HG02981 (cell line): ENCODE data around the gene CD46.

Experiments
- ATAC-seq: cut with Tn5 transposase; IDR thresholded peaks from one replicate; pipeline ENCODE4 v1.9.1; 2021; ENCODE audit warnings: mild to moderate bottlenecking, moderate library complexity; ENCODE audit not compliant: unreplicated experiment

Gene CD46

GRCh38 chr1:207812778-207813511 is 61.1 kb downstream of the CD46 start:
- ATAC-seq = no peak

- no peak for ATAC-seq
These were observed 61.6 kb downstream of the CD46 start for GRCh38 chr1:207813512-207813881.

- ATAC-seq = no peak
These were observed 62.1 kb downstream of the CD46 start for GRCh38 chr1:207813946-207814345.

- no peak for ATAC-seq
These were observed 62.6 kb downstream of the CD46 start for GRCh38 chr1:207814469-207814868.

GRCh38 chr1:207815466-207815865 is 63.6 kb downstream of the CD46 start:
- no peak for ATAC-seq

- ATAC-seq = no peak
These were observed 64.0 kb downstream of the CD46 start for GRCh38 chr1:207815913-207816291.

GRCh38 chr1:207817166-207817565 is 65.3 kb downstream of the CD46 start:
- no peak for ATAC-seq

GRCh38 chr1:207817778-207818751 is 66.2 kb downstream of the CD46 start:
- no peak for ATAC-seq

GRCh38 chr1:207818971-207819451 is 67.2 kb downstream of the CD46 start:
- ATAC-seq = no peak

GRCh38 chr1:207820568-207821463 is 69.0 kb downstream of the CD46 start:
- ATAC-seq = no peak

GRCh38 chr1:207821464-207822045 is 69.7 kb downstream of the CD46 start:
- ATAC-seq = no peak

GRCh38 chr1:207822124-207822601 is 70.3 kb downstream of the CD46 start:
- ATAC-seq = peak; percentile 30

GRCh38 chr1:207822602-207823451 is 71.0 kb downstream of the CD46 start:
- ATAC-seq = peak; percentile 55

GRCh38 chr1:207823531-207823879 is 71.7 kb downstream of the CD46 start:
- no peak for ATAC-seq

- ATAC-seq = peak; percentile 29
These were observed 72.2 kb downstream of the CD46 start for GRCh38 chr1:207823880-207824566.

- ATAC-seq = no peak
These were observed 73.0 kb downstream of the CD46 start for GRCh38 chr1:207824691-207825408.

- ATAC-seq = no peak
These were observed 73.5 kb downstream of the CD46 start for GRCh38 chr1:207825409-207825695.

GRCh38 chr1:207825719-207826556 is 74.1 kb downstream of the CD46 start:
- ATAC-seq = peak; percentile 67
